ENCODE data around the gene ZKSCAN7. TPM values are rescaled to one million over a fixed set of nuclear protein-coding genes. Genes with fewer than 3 reads are reported as not detected.
"Not testable (repeated sequence)": the region's sequence is repeated elsewhere in the genome, so short reads cannot be mapped to it uniquely, and the experiment has no call there.

ZKSCAN7 gene
- total RNA-seq, 1 donor from 2014 or later = 2.9 TPM

DNA sequence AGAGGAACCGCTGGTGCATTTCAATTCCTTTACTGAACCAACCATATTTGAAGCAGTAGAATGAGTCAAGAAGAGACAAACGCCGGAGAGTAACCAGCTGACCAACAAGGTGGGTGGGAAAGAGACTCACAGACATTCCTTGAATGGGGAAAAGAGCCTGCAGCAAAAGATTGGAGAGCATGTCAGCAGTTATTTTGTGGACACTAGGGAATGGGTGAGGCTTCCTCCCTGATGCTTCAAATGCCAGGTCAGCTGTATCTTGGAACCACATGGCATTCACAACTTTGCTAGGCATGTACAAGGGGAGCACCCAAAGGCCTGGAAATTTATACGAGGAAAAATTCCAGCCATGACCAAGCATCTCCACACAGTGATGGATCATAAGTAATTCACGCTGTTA, 29.9 kb upstream of the ZKSCAN7 start:
- FAIRE-seq = no peak
- H3K4me3 ChIP-seq (ENCODE audit: low read depth, low read length) = no peak overlapping the region
- no peaks in the 10 kb centered on the region for H3K36me3 ChIP-seq (ENCODE audit: control insufficient read depth, insufficient read depth, low read length)
- no peak for TF ChIP-seq CTCF (IDR thresholded peaks at IDR 0.05; ENCODE audit: insufficient read depth, low read length, severe bottlenecking)
- H3K27me3 ChIP-seq (ENCODE audit: control insufficient read depth, insufficient read depth, low read length) = no peaks in the 10 kb centered on the region
- DNase-seq (ENCODE audit: low read depth) = no peak

- H3K27me3 ChIP-seq (ENCODE audit: control insufficient read depth, insufficient read depth, low read length) = no peaks in the 10 kb centered on the region
- TF ChIP-seq CTCF (IDR thresholded peaks at IDR 0.05; ENCODE audit: insufficient read depth, low read length, severe bottlenecking) = no peak
- DNase-seq (ENCODE audit: low read depth) (no peak), FAIRE-seq (no peak)
- H3K36me3 ChIP-seq (ENCODE audit: control insufficient read depth, insufficient read depth, low read length) = no peaks in the 10 kb centered on the region
- H3K4me3 ChIP-seq (ENCODE audit: low read depth, low read length) = no peak overlapping the region
Observed at GRCh38 chr3:44529927-44530326, 25.1 kb upstream of the ZKSCAN7 start.

DNA sequence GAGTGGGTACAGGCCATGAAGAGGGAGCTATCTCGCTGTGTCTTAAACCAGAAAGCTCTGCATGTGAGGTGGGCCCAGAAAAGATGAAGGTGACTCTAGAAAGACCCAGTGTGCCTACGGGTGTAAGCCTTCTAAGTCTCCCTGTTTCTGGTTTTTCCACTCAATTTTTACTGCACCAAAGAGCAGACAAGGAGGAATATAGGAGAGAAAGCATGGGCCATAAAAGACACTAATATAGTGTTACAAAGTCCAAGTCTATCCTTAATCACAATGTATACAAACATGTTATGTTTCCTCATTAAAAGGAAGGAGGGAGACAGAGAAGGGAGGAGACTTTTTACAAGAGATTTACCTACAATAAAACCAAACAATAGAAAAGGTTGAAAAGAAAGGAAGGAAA, 24.1 kb upstream of the ZKSCAN7 start:
- H3K4me3 ChIP-seq (ENCODE audit: low read depth, low read length) = no peak overlapping the region
- DNase-seq (ENCODE audit: low read depth) = no peak
- H3K27me3 ChIP-seq (ENCODE audit: control insufficient read depth, insufficient read depth, low read length) = no peaks in the 10 kb centered on the region
- no peaks in the 10 kb centered on the region for H3K36me3 ChIP-seq (ENCODE audit: control insufficient read depth, insufficient read depth, low read length)
- FAIRE-seq = no peak
- TF ChIP-seq CTCF (IDR thresholded peaks at IDR 0.05; ENCODE audit: insufficient read depth, low read length, severe bottlenecking) = no peak

GRCh38 chr3:44534659-44535058, 20.3 kb upstream of the ZKSCAN7 start:
- H3K27me3 ChIP-seq (ENCODE audit: control insufficient read depth, insufficient read depth, low read length); FAIRE-seq; H3K4me3 ChIP-seq (ENCODE audit: low read depth, low read length); H3K36me3 ChIP-seq (ENCODE audit: control insufficient read depth, insufficient read depth, low read length): not testable (repeated sequence)
- peak; percentile 43 for DNase-seq (ENCODE audit: low read depth)

DNA sequence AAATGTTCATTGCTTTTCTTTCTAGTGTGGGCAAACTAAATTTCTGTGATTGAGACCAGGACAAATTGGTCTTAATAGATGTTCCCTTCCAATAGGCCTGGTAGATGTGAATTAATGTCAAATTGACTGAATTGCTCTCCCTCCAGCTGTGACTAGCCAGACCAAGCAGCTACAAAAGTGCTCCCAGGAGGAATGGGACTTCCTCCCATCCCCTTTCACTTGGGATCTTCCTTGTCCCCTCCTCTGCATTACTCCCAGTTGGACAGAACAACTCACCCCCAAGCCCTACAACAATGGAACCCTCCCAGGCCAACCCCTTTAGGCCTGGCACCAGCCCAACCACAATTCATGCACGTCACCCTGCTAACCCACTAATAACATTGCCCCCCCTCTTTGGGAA, 19.6 kb upstream of the ZKSCAN7 start:
- Histone ChIP-seq H3K4me3 (ENCODE audit: low read depth, low read length) (no peak overlapping the region), H3K36me3 (ENCODE audit: control insufficient read depth, insufficient read depth, low read length) (no peaks in the 10 kb centered on the region), H3K27me3 (ENCODE audit: control insufficient read depth, insufficient read depth, low read length) (no peaks in the 10 kb centered on the region)
- no peak for DNase-seq (ENCODE audit: low read depth)
- FAIRE-seq = no peak
- no peak for TF ChIP-seq CTCF (IDR thresholded peaks at IDR 0.05; ENCODE audit: insufficient read depth, low read length, severe bottlenecking)

GRCh38 chr3:44544811-44545210, 10.2 kb upstream of the ZKSCAN7 start:
- not testable (repeated sequence) for H3K36me3 ChIP-seq (ENCODE audit: control insufficient read depth, insufficient read depth, low read length); H3K4me3 ChIP-seq (ENCODE audit: low read depth, low read length); H3K27me3 ChIP-seq (ENCODE audit: control insufficient read depth, insufficient read depth, low read length); DNase-seq (ENCODE audit: low read depth)
- peak; percentile 66 for FAIRE-seq

- no peaks in the 10 kb centered on the region for H3K27me3 ChIP-seq (ENCODE audit: control insufficient read depth, insufficient read depth, low read length)
- peaks cover 2% of the 10 kb centered on the region for H3K36me3 ChIP-seq (ENCODE audit: control insufficient read depth, insufficient read depth, low read length)
- no peak for TF ChIP-seq CTCF (IDR thresholded peaks at IDR 0.05; ENCODE audit: insufficient read depth, low read length, severe bottlenecking)
- FAIRE-seq (no peak), DNase-seq (ENCODE audit: low read depth) (peak; percentile 14)
- H3K4me3 ChIP-seq (ENCODE audit: low read depth, low read length) = peak overlapping the region; percentile 49
Observed at GRCh38 chr3:44555723-44556122, 730 bp downstream of the ZKSCAN7 start.
